Measurements from ENCODE around the gene NEGR1.

NEGR1 gene

GRCh38 chr1:72115290-72115689, 167.0 kb downstream of the NEGR1 start:
- Histone ChIP-seq H3K4me1 (ENCODE audit: control insufficient read depth, insufficient read depth, low read length) (no peaks in the 10 kb centered on the region), H3K36me3 (ENCODE audit: insufficient read depth, low read length) (no peaks in the 10 kb centered on the region), H3K9me3 (replicated peaks; ENCODE audit: low read length) (no peaks in the 10 kb centered on the region), H3K27me3 (ENCODE audit: control insufficient read depth, insufficient read depth, low read length) (no peaks in the 10 kb centered on the region), H3K4me2 (ENCODE audit: low read length) (no peak overlapping the region), H3K9ac (ENCODE audit: low read depth, low read length) (no peak overlapping the region), H3K4me3 (ENCODE audit: low read length) (no peak overlapping the region)

- no peaks in the 10 kb centered on the region for H3K27me3 ChIP-seq (ENCODE audit: control insufficient read depth, insufficient read depth, low read length)
- no peak overlapping the region for H3K4me2 ChIP-seq (ENCODE audit: low read length)
- H3K36me3 ChIP-seq (ENCODE audit: insufficient read depth, low read length) = no peaks in the 10 kb centered on the region
- H3K4me1 ChIP-seq (ENCODE audit: control insufficient read depth, insufficient read depth, low read length) = no peaks in the 10 kb centered on the region
- no peak overlapping the region for H3K4me3 ChIP-seq (ENCODE audit: low read length)
- H3K9me3 ChIP-seq (replicated peaks; ENCODE audit: low read length) = no peaks in the 10 kb centered on the region
- H3K9ac ChIP-seq (ENCODE audit: low read depth, low read length) = no peak overlapping the region
These were observed 170.7 kb downstream of the NEGR1 start for GRCh38 chr1:72111662-72112061.

- no peak overlapping the region for H3K4me2 ChIP-seq (ENCODE audit: low read length)
- no peak overlapping the region for H3K9ac ChIP-seq (ENCODE audit: low read depth, low read length)
- H3K4me3 ChIP-seq (ENCODE audit: low read length) = no peak overlapping the region
- H3K36me3 ChIP-seq (ENCODE audit: insufficient read depth, low read length) = no peaks in the 10 kb centered on the region
- H3K27me3 ChIP-seq (ENCODE audit: control insufficient read depth, insufficient read depth, low read length) = no peaks in the 10 kb centered on the region
- H3K9me3 ChIP-seq (replicated peaks; ENCODE audit: low read length) = no peaks in the 10 kb centered on the region
- no peaks in the 10 kb centered on the region for H3K4me1 ChIP-seq (ENCODE audit: control insufficient read depth, insufficient read depth, low read length)
These were observed 172.4 kb downstream of the NEGR1 start for GRCh38 chr1:72109916-72110315.

- no peak overlapping the region for H3K4me3 ChIP-seq (ENCODE audit: low read length)
- H3K4me1 ChIP-seq (ENCODE audit: control insufficient read depth, insufficient read depth, low read length) = no peaks in the 10 kb centered on the region
- no peaks in the 10 kb centered on the region for H3K27me3 ChIP-seq (ENCODE audit: control insufficient read depth, insufficient read depth, low read length)
- no peaks in the 10 kb centered on the region for H3K36me3 ChIP-seq (ENCODE audit: insufficient read depth, low read length)
- no peaks in the 10 kb centered on the region for H3K9me3 ChIP-seq (replicated peaks; ENCODE audit: low read length)
- H3K9ac ChIP-seq (ENCODE audit: low read depth, low read length) = no peak overlapping the region
- no peak overlapping the region for H3K4me2 ChIP-seq (ENCODE audit: low read length)
These were observed 177.1 kb downstream of the NEGR1 start for GRCh38 chr1:72105201-72105600.

GRCh38 chr1:72101840-72102632, 180.3 kb downstream of the NEGR1 start:
- H3K9ac ChIP-seq (ENCODE audit: low read depth, low read length) = no peak overlapping the region
- H3K4me1 ChIP-seq (ENCODE audit: control insufficient read depth, insufficient read depth, low read length) = no peaks in the 10 kb centered on the region
- no peak overlapping the region for H3K4me2 ChIP-seq (ENCODE audit: low read length)
- H3K27me3 ChIP-seq (ENCODE audit: control insufficient read depth, insufficient read depth, low read length) = no peaks in the 10 kb centered on the region
- no peaks in the 10 kb centered on the region for H3K9me3 ChIP-seq (replicated peaks; ENCODE audit: low read length)
- no peaks in the 10 kb centered on the region for H3K36me3 ChIP-seq (ENCODE audit: insufficient read depth, low read length)
- no peak overlapping the region for H3K4me3 ChIP-seq (ENCODE audit: low read length)

GRCh38 chr1:72100771-72101170, 181.6 kb downstream of the NEGR1 start:
- no peak overlapping the region for H3K4me2 ChIP-seq (ENCODE audit: low read length)
- H3K36me3 ChIP-seq (ENCODE audit: insufficient read depth, low read length) = no peaks in the 10 kb centered on the region
- no peaks in the 10 kb centered on the region for H3K9me3 ChIP-seq (replicated peaks; ENCODE audit: low read length)
- no peak overlapping the region for H3K4me3 ChIP-seq (ENCODE audit: low read length)
- no peak overlapping the region for H3K9ac ChIP-seq (ENCODE audit: low read depth, low read length)
- H3K4me1 ChIP-seq (ENCODE audit: control insufficient read depth, insufficient read depth, low read length) = no peaks in the 10 kb centered on the region
- H3K27me3 ChIP-seq (ENCODE audit: control insufficient read depth, insufficient read depth, low read length) = no peaks in the 10 kb centered on the region

- no peaks in the 10 kb centered on the region for H3K9me3 ChIP-seq (replicated peaks; ENCODE audit: low read length)
- H3K27me3 ChIP-seq (ENCODE audit: control insufficient read depth, insufficient read depth, low read length) = no peaks in the 10 kb centered on the region
- H3K4me1 ChIP-seq (ENCODE audit: control insufficient read depth, insufficient read depth, low read length) = no peaks in the 10 kb centered on the region
- no peak overlapping the region for H3K4me3 ChIP-seq (ENCODE audit: low read length)
- H3K4me2 ChIP-seq (ENCODE audit: low read length) = no peak overlapping the region
- no peaks in the 10 kb centered on the region for H3K36me3 ChIP-seq (ENCODE audit: insufficient read depth, low read length)
- no peak overlapping the region for H3K9ac ChIP-seq (ENCODE audit: low read depth, low read length)
These were observed 184.3 kb downstream of the NEGR1 start for GRCh38 chr1:72097851-72098570.

- no peaks in the 10 kb centered on the region for H3K4me1 ChIP-seq (ENCODE audit: control insufficient read depth, insufficient read depth, low read length)
- H3K4me2 ChIP-seq (ENCODE audit: low read length) = no peak overlapping the region
- no peaks in the 10 kb centered on the region for H3K27me3 ChIP-seq (ENCODE audit: control insufficient read depth, insufficient read depth, low read length)
- H3K36me3 ChIP-seq (ENCODE audit: insufficient read depth, low read length) = no peaks in the 10 kb centered on the region
- no peaks in the 10 kb centered on the region for H3K9me3 ChIP-seq (replicated peaks; ENCODE audit: low read length)
- no peak overlapping the region for H3K4me3 ChIP-seq (ENCODE audit: low read length)
- H3K9ac ChIP-seq (ENCODE audit: low read depth, low read length) = no peak overlapping the region
These were observed 188.1 kb downstream of the NEGR1 start for GRCh38 chr1:72094209-72094608.

GRCh38 chr1:72086394-72086793, 195.9 kb downstream of the NEGR1 start:
- no peaks in the 10 kb centered on the region for H3K4me1 ChIP-seq (ENCODE audit: control insufficient read depth, insufficient read depth, low read length)
- no peaks in the 10 kb centered on the region for H3K27me3 ChIP-seq (ENCODE audit: control insufficient read depth, insufficient read depth, low read length)
- no peak overlapping the region for H3K4me3 ChIP-seq (ENCODE audit: low read length)
- H3K9ac ChIP-seq (ENCODE audit: low read depth, low read length) = no peak overlapping the region
- H3K9me3 ChIP-seq (replicated peaks; ENCODE audit: low read length) = no peaks in the 10 kb centered on the region
- no peaks in the 10 kb centered on the region for H3K36me3 ChIP-seq (ENCODE audit: insufficient read depth, low read length)
- H3K4me2 ChIP-seq (ENCODE audit: low read length) = no peak overlapping the region

- Histone ChIP-seq H3K4me1 (ENCODE audit: control insufficient read depth, insufficient read depth, low read length) (no peaks in the 10 kb centered on the region), H3K4me3 (ENCODE audit: low read length) (no peak overlapping the region), H3K9me3 (replicated peaks; ENCODE audit: low read length) (no peaks in the 10 kb centered on the region), H3K36me3 (ENCODE audit: insufficient read depth, low read length) (no peaks in the 10 kb centered on the region), H3K27me3 (ENCODE audit: control insufficient read depth, insufficient read depth, low read length) (no peaks in the 10 kb centered on the region), H3K9ac (ENCODE audit: low read depth, low read length) (no peak overlapping the region), H3K4me2 (ENCODE audit: low read length) (no peak overlapping the region)
These were observed 206.9 kb downstream of the NEGR1 start for GRCh38 chr1:72075425-72075824.

GRCh38 chr1:72066431-72066830, 215.9 kb downstream of the NEGR1 start:
- H3K9ac ChIP-seq (ENCODE audit: low read depth, low read length) = no peak overlapping the region
- peaks cover 7% of the 10 kb centered on the region for H3K4me1 ChIP-seq (ENCODE audit: control insufficient read depth, insufficient read depth, low read length)
- H3K27me3 ChIP-seq (ENCODE audit: control insufficient read depth, insufficient read depth, low read length) = no peaks in the 10 kb centered on the region
- no peaks in the 10 kb centered on the region for H3K36me3 ChIP-seq (ENCODE audit: insufficient read depth, low read length)
- H3K4me3 ChIP-seq (ENCODE audit: low read length) = no peak overlapping the region
- H3K9me3 ChIP-seq (replicated peaks; ENCODE audit: low read length) = no peaks in the 10 kb centered on the region
- no peak overlapping the region for H3K4me2 ChIP-seq (ENCODE audit: low read length)
